ENCODE results near the gene MRNIP.

MRNIP gene

GRCh38 chr5:179788193-179788854 is 70.3 kb downstream of the MRNIP start:
- DNase-seq: no peak
